ENCODE data around the gene ASPDH. TPM values are rescaled to one million over a fixed set of nuclear protein-coding genes. Genes with fewer than 3 reads are reported as not detected.

Gene ASPDH
- total RNA-seq = not detected in 2 replicates

GRCh38 chr19:50513746-50514345 is at the start of gene ASPDH:
ASPDH (minus strand) TSS chr19:50513913; CDS start chr19:50513823, 90 bp downstream.
- DNase-seq (ENCODE audit: low read depth in 2 of 2) = no peak

GRCh38 chr19:50562996-50563395 is 49.3 kb upstream of the ASPDH start:
- no peak for DNase-seq (ENCODE audit: low read depth in 2 of 2)

DNA sequence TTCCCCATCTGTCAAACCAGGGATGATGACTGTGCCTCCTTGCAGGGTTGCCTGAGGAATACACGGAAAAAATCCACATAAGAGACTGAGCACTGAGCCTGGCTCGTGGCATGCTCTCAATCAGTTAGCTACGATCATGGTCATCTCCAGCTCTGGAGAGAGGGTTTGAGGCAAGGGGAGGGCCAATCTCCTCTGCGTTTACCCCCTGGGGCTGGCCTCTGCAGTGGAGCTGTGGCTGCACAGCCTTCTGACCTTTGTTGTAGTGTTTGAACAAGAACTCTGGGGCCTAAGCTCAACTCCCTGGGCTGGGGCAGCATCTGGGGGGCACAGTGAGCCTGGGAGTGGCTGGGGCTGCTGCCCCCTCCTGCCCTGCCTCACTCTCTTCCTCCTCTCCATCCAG is 48.6 kb upstream of the ASPDH start:
- DNase-seq (ENCODE audit: low read depth in 2 of 2) = no peak

GRCh38 chr19:50559636-50560035 is 45.9 kb upstream of the ASPDH start:
- DNase-seq (ENCODE audit: low read depth in 2 of 2) = no peak

DNA sequence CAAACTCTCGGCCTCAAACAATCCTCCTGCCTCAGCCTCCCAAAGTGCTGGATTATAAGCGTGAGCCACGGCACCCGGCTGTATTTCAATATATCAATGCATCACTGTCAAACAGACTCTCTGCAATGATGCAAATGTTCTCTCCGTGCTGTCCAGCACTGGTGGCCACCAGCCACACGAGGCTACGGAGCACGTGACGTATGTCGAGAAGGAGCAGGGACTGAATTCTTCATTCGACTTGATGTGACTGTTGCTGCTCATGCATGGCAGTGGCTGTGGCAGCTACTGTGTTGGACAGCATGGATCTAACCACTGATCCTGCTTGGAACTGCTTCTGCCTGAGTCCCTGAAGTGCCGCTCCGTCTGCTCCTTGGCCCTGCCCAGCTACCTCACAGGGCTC is 44.7 kb upstream of the ASPDH start:
- no peak for DNase-seq (ENCODE audit: low read depth in 2 of 2)

GRCh38 chr19:50558039-50558438 is 44.3 kb upstream of the ASPDH start:
- DNase-seq (ENCODE audit: low read depth in 2 of 2) = no peak

DNA sequence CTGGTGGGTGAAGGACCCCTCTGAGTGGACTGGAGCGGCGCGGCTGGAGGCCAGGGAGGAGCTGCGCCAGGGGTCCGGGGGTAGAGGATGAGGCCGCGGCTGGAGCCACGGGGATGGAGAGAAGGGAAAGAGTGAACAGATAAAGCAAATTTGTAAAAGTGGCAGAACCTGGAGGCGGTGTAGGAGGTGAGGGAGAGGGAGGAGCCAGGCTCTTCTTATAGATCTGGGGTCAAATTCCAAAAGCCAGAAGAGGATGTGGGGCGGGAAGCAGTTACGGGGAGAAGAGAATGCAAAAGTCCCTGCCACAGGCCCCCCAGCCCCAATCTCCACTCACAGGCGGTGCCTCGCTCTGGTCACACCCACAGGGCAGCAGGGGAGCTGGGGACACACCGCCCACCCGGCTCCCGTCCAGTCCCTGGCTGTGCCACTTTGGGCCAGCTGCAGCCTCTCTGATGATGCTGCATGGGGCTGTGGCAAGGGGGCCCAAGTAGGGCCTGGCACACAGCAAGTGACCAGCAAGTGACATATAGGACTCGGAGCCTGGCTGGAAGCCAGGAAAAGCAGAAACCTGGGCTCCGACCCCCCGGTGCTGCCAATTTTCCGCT is 43.4 kb upstream of the ASPDH start:
- DNase-seq (ENCODE audit: low read depth in 2 of 2) = no peak

- peak; percentile 26 to 65 for DNase-seq (ENCODE audit: low read depth in 2 of 2)
Observed at GRCh38 chr19:50556282-50557008, 42.7 kb upstream of the ASPDH start.

DNA sequence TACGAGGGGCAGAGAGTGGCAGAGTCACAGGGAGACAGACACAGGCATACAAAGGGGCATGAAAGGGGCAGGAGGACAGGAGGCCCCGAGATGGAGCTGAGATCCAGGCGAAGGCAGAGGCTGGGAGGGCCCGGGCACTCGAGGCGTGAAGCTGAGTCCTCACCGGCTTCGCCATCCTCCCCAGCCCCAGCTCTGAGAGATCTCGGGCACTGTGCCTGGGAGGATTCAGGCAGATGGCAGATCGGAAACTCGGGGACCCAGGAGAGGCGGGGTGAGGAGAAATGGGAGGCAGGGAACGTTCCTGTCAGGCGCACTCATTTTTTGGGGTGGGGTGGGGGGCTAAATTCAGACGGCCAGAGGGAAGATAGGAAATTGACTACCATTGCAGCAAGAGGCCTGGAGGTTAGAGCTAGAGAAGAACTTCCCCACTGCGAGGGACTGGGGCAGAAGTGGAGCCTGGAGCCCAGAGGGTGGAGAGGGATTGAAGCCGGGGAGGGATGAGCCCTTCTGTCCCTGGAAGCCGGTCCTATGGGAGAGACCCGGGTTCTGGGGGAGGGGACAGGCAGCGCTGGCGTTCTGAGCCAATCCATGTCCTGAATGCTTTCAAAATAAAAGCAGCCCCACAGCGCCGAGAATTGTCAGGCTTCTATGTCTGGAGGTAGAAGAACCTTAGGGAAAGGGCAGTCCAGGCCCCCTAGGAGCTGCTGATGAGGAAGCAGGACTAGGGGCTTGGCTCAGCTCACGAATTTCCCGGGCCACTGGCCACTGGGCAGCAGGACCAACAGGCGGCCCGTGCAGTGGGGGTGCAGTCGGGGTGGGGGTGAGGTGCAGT is 42.0 kb upstream of the ASPDH start:
- DNase-seq (ENCODE audit: low read depth in 2 of 2) = no peak

DNA sequence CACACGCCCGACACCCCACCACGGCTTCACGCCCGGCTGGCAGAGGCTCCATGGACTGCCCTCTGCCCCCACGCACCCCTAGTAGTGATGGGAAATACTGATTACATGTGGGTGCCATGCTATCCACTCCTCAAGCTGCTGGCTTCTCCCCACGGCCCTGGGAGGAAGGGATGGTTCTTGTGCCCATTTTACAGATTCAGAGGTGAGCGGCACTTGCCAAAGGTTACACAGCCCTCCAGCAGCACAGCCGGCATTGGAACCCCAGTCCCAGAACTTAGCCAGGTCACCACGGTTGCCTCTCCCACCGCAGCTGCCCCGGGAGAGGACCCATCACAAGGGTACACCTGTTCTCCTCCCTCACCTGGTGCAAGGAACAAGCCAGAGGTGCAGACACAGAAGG is 41.3 kb upstream of the ASPDH start:
- no peak for DNase-seq (ENCODE audit: low read depth in 2 of 2)

DNA sequence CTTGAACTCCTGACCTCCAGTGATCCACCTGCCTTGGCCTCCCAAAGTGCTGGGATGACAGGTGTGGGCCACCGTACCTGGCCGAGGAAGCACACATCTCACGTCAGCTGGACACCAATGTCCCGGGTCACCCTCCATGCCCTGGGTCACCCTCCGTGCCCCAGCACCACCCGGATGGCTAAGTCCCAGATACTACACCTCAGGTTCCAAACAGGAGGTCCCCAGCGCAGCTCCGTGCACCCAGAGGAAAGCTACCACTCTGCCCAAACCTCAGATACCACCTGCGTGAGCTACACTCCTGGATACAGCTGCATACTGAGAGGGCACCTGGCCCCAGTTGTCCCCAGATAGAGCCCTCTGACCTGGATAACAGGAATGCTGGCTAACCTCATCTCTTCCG is 40.5 kb upstream of the ASPDH start:
- no peak for DNase-seq (ENCODE audit: low read depth in 2 of 2)

DNA sequence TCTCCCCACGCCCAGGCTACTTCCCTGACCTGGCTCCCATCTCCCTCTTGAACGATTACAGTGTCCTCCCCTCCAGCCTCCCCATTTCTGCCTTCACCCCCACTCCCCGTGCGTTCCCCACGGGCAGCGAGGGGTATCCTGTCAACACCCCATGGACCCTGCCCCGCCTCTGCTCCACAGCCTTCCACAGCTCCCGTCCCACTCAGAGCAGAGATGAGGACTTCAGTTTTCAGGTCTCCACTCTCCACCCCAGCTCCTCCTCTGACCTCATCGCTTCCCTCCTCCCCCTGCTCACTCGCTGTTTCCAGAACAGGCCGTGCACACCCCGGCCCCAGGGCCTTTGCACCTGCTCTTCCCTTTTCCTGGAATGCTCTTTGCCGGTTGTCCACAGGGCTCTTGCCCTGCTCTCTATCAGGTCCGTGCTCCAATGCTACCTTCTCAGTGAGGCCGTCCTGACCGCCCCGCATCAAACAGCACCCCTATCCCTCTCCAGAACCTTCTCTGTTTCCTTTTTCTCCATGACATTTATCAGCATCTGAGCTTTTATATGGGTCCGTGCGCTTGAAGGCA is 39.5 kb upstream of the ASPDH start:
- no peak for DNase-seq (ENCODE audit: low read depth in 2 of 2)

DNA sequence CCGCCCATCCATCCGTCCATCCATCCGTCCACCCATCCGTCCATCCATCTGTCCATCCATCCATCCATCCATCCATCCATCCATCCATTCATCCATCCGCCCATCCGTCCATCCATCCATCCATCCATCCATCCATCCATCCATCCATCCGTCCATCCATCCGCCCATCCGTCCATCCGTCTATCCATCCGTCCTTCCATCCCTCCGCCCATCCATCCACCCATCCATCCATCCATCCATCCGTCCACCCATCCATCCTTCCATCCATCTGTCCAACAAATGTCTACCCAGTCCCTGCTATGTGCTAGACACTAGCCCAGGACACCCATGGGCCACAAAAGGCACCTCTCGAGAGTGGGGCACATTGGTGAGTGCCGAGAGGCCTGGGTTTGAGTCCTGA is 38.8 kb upstream of the ASPDH start:
- DNase-seq (ENCODE audit: low read depth in 2 of 2) = no peak

DNA sequence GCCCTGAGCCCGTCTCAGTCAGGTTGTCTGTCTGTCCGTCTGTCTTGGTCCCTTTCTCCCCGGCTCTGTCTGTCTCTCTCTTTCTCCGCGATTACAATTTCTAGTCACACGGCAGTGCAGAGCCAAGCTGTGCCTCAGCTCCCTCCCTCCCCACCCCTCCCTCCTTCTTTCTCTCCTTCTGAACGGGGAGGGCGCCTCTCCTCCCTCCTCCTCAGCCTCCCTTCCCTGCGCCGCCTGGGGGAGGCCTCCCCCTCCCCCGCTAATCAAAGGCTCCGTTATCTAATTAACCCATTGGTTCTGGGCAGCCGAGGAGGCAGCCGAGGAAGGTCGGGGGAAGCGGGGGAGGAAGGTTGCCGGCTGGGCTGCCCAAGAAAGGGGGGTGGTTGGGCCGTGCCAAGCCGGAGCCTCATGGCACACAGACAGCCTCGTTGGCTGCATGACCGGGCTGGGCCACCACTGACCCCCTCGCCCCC is 38.0 kb upstream of the ASPDH start:
- DNase-seq (ENCODE audit: low read depth in 2 of 2) = no peak

GRCh38 chr19:50551034-50551714 is 37.5 kb upstream of the ASPDH start:
- no peak for DNase-seq (ENCODE audit: low read depth in 2 of 2)

- DNase-seq (ENCODE audit: low read depth in 2 of 2) = no peak
Observed at GRCh38 chr19:50550594-50550966, 36.9 kb upstream of the ASPDH start.

- DNase-seq (ENCODE audit: low read depth in 2 of 2) = no peak
Observed at GRCh38 chr19:50549927-50550593, 36.3 kb upstream of the ASPDH start.

DNA sequence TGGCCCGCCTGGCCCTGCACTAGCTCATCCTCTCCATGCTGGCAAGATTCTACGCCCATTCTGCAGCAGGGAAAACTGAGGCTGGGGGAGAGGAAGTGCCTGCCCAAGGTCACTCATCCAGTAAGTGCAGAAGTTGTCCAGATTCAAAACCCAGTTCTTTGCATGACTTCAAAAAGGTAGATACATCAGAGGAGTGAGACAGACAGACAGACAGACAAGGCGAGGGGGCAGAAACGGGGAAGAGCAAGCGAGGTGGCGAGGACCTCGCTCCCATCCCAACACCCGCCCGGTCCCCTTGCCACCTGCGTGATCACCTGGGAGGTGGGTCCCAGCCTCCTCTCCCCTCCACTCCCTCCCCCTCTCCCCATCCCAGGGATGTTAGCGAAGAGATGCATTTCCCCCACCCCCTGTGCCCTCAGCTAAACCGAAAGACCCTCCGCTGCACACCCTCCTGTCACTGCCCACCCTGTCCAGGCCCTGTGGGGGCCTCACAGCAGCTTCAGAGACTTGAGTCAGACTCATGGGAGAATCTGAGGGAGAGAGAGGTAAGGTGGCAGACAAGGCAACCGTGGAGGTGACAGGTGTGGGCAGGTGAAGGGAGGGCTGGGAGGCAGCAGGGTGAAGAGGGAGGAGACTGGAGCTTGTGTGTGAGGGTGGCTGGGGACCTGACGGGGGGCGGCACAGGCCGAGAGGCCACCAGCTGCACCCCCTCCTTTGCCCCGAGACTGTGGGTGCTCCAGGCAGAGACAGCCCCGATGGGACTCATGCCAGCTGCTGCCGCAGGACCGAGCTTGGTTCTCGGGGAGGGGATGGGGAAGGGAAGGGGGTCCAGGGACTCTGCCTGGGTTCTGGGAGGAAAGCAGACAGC is 35.6 kb upstream of the ASPDH start:
- no peak for DNase-seq (ENCODE audit: low read depth in 2 of 2)

DNA sequence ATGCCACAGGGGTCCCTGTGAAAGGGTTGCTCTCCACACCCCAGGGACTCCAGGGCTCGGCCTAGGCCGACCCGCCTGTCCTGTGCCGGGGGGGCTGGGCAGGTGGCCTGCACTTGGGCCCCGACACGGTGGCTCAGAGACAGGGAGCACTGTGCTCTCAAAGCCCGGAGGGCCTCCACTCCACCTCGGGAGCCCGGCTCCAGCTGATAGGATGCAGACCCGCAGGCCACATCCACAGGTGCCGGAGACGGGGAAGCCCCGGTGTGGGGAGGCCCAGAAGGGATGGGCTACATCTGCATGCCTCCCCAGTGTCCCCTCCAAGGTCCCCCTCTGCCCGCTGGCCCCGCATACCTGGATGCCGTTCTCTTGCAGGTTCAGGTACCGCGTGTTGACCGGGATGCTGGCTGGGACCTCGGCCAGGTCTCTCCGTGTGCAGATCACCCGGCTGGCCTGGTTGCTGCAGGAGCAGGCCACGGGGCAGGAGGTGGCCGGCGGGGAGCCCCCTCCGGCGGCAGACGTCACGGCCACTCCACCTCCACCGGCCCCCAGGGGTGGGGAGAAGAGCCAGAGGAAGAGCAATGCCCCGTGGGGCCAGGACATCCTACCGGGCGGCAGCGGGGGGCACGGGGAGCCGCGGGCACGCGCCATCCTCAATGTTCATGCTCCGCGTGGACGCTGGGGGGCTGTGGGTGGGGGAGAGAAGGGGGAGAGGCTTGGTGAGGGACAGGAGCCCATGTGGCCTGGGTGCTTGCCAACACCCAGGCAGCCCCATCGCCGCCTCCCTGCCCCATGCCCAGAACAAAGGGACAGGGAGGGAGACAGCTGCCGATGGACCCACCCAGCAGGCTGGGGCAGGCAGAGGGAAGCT is 34.7 kb upstream of the ASPDH start:
- DNase-seq (ENCODE audit: low read depth in 2 of 2) = no peak

Measured in dermis microvascular lymphatic vessel endothelial cell (primary cell).